Measurements from ENCODE around the gene STXBP6. TPM values are rescaled to one million over a fixed set of nuclear protein-coding genes. Genes with fewer than 3 reads are reported as not detected.

Gene STXBP6
- total RNA-seq, 4 donors from 2014 or later = 7.1 to 16.8 (median 8.9) TPM

- H3K4me1 ChIP-seq = peaks cover 0 to 2% (median 0%) of the 10 kb centered on the region in 4 donors
- in situ Hi-C loops (cut with MboI; ENCODE audit: low pct_ligation_motif_present in 1 of 4, low pct_unique_long_range_greater_than_20kb in 1 of 4, low sequenced_read_pairs in 3 of 4) = no loop called here
- H3K36me3 ChIP-seq = no peaks in the 10 kb centered on the region
- WGBS, 2 donors (ENCODE audit: low coverage in 1 of 2) = 50 to 76% methylated on average over 5 to 10 of the region's 10 CpGs
- no peak for DNase-seq
- no peak for TF ChIP-seq EP300 (IDR thresholded peaks at IDR 0.05; ENCODE audit: low read depth)
- intact Hi-C loops (cut with DNase I; ENCODE audit: low total_unique reads) = no loop called here
- no peaks in the 10 kb centered on the region for H3K27me3 ChIP-seq
- H3K4me3 ChIP-seq = no peak overlapping the region
- no peak overlapping the region for H3K27ac ChIP-seq
- no peaks in the 10 kb centered on the region for H3K9me3 ChIP-seq
Measured at GRCh38 chr14:24794644-24795305, 255.2 kb downstream of the STXBP6 start.

- H3K27me3 ChIP-seq = no peaks in the 10 kb centered on the region
- intact Hi-C loops (cut with DNase I; ENCODE audit: low total_unique reads) (no loop called here), in situ Hi-C loops (cut with MboI; ENCODE audit: low pct_ligation_motif_present in 1 of 4, low pct_unique_long_range_greater_than_20kb in 1 of 4, low sequenced_read_pairs in 3 of 4) (no loop called here)
- TF ChIP-seq CTCF (IDR thresholded peaks at IDR 0.05) = no peak
- no peak for TF ChIP-seq POLR2A (IDR thresholded peaks at IDR 0.05)
- no peak for TF ChIP-seq POLR2AphosphoS5 (IDR thresholded peaks at IDR 0.05)
- TF ChIP-seq EP300 (IDR thresholded peaks at IDR 0.05; ENCODE audit: low read depth) = no peak
- H3K4me1 ChIP-seq = peaks cover 0 to 11% (median 3%) of the 10 kb centered on the region in 4 donors
- H3K36me3 ChIP-seq = no peaks in the 10 kb centered on the region
- WGBS, 2 donors (ENCODE audit: low coverage in 1 of 2) = 56 to 88% methylated on average over 1 to 3 of the region's 3 CpGs
- DNase-seq = no peak
- H3K9me3 ChIP-seq = no peaks in the 10 kb centered on the region
- H3K27ac ChIP-seq = no peak overlapping the region
- H3K4me3 ChIP-seq = no peak overlapping the region
Measured at GRCh38 chr14:24790196-24790595, 259.8 kb downstream of the STXBP6 start.

GRCh38 chr14:24789378-24789884 lies 260.5 kb downstream of the STXBP6 start:
- no peaks in the 10 kb centered on the region for H3K9me3 ChIP-seq
- H3K27me3 ChIP-seq = no peaks in the 10 kb centered on the region
- no peaks in the 10 kb centered on the region for H3K36me3 ChIP-seq
- in situ Hi-C loops (cut with MboI; ENCODE audit: low pct_ligation_motif_present in 1 of 4, low pct_unique_long_range_greater_than_20kb in 1 of 4, low sequenced_read_pairs in 3 of 4) = no loop called here
- TF ChIP-seq EP300 (IDR thresholded peaks at IDR 0.05; ENCODE audit: low read depth) = no peak
- no peak for TF ChIP-seq CTCF (IDR thresholded peaks at IDR 0.05)
- TF ChIP-seq POLR2A (IDR thresholded peaks at IDR 0.05) = no peak
- TF ChIP-seq POLR2AphosphoS5 (IDR thresholded peaks at IDR 0.05) = no peak
- peaks cover 0 to 11% (median 3%) of the 10 kb centered on the region in 4 donors for H3K4me1 ChIP-seq
- DNase-seq = no peak
- H3K27ac ChIP-seq = no peak overlapping the region
- H3K4me3 ChIP-seq = no peak overlapping the region
- 48 to 57% methylated on average over 3 to 4 of the region's 4 CpGs for WGBS, 2 donors (ENCODE audit: low coverage in 1 of 2)
- intact Hi-C loops (cut with DNase I; ENCODE audit: low total_unique reads) = no loop called here

- Histone ChIP-seq H3K4me3 (no peak overlapping the region), H3K36me3 (no peaks in the 10 kb centered on the region), H3K9me3 (no peaks in the 10 kb centered on the region), H3K4me1 (peaks cover 0 to 11% (median 3%) of the 10 kb centered on the region in 4 donors), H3K27ac (no peak overlapping the region), H3K27me3 (no peaks in the 10 kb centered on the region)
- 43 to 70% methylated on average over 1 of the region's 1 CpG for WGBS, 2 donors (ENCODE audit: low coverage in 1 of 2)
- TF ChIP-seq POLR2AphosphoS5 (IDR thresholded peaks at IDR 0.05) = no peak
- TF ChIP-seq EP300 (IDR thresholded peaks at IDR 0.05; ENCODE audit: low read depth) = no peak
- TF ChIP-seq CTCF (IDR thresholded peaks at IDR 0.05) = no peak
- TF ChIP-seq POLR2A (IDR thresholded peaks at IDR 0.05) = no peak
- intact Hi-C loops (cut with DNase I; ENCODE audit: low total_unique reads) = no loop called here
- in situ Hi-C loops (cut with MboI; ENCODE audit: low pct_ligation_motif_present in 1 of 4, low pct_unique_long_range_greater_than_20kb in 1 of 4, low sequenced_read_pairs in 3 of 4) = no loop called here
- DNase-seq = no peak
Measured at GRCh38 chr14:24785698-24786097, 264.2 kb downstream of the STXBP6 start.
